CD4-positive, alpha-beta T cell treated with Interleukin-15 for 4 hours (primary cell): ENCODE data around the gene CNTNAP5.
"Not testable (repeated sequence)": the region's sequence is repeated elsewhere in the genome, so short reads cannot be mapped to it uniquely, and the experiment has no call there.

Experiments
- DNase-seq: peaks from one replicate; pipeline ENCODE4 v3.0.0-alpha.2; 2020; ENCODE audit warnings: low spot score

The CNTNAP5 gene

DNA sequence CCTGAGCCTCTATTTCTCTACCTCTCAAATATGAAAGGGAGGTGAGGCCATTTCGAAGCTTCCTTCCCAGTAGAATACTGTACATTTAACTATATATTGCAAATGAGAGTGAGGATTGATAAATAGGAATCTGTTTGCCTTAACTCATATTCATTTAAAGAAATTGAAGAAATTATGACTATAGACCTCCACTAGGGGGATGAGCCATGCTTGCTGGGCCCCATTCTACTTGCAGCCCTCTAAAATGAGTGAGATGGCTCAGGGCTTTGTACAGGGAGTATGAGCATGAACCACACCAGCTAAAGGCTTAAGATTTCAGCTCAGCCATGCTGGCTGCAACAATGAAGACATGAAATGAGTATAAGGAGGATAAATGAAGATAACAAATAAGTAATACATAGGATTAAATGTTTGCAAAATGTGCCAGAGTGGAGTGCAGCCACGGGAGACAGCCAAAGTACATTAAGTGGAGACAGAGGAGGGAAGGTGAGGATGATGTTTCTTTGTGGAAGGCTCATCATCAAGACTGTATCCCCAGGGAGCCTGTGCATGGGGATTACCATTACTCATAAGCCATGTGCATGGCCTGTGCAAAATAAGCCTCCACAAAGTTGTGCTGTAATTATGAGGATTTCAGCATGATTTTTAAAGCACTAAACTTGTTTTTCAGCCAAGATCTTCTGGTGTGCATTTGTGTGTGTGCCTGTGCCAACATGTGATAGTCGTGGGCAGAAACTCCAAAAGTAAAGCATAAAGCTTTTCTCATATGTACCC, 300.8 kb downstream of the CNTNAP5 start:
- no peak for DNase-seq

DNA sequence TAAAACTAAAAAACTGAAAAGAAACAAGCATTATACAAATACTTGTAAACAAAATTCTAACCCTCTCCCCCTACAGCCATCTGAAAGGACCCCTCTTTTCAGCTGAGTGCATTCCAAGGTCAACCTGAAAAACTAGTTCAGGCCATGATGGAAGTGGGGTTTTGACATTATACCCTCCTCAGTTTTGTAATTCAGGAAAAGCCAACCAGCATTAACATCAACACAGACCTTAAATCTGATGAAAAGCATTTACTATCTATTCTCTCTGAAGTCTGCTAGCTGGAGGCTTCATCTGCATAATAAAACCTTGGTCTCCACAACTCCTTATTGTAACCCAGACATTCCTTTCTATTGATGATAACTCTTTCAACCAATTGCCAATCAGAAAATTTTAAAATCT, 302.2 kb downstream of the CNTNAP5 start:
- DNase-seq = no peak

DNA sequence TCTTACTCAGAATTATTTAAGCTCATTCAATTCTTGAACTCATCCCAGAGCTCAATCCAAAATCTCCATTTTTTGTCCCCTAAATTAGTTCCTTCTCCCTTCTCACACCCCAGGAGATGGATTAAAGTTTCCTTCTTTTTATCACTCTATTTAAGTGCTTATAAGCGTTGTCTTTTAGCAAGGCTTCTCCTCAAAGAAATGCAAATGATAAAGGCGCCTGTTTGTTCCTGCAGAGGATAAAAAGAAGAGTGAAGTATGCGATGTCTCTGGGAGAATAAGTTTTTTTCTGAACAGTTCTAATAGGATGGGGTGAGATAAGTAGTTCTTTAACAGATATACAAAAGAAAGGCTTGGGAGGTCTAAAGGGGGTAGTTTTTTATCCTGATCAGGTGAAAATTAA, 303.3 kb downstream of the CNTNAP5 start:
- DNase-seq = no peak

DNA sequence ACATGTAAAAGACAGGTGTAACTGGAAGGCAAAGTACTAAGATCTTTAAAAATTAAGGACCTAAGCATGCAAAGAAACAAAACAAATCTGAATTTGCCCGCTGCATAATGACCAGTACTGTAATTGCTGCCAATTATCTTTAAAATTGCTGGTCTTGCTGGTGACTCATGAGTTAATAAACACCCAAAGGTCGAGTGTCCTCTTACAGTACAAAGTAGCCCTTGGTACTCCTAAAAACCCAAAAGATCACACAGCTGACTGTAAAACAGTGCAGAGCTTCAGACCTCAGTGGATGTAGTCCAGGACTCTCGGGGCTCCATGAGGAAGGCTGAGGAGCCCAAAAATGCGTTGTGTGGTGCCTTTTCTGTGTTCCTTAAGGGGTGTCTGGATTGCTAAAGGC, 308.7 kb downstream of the CNTNAP5 start:
- no peak for DNase-seq

DNA sequence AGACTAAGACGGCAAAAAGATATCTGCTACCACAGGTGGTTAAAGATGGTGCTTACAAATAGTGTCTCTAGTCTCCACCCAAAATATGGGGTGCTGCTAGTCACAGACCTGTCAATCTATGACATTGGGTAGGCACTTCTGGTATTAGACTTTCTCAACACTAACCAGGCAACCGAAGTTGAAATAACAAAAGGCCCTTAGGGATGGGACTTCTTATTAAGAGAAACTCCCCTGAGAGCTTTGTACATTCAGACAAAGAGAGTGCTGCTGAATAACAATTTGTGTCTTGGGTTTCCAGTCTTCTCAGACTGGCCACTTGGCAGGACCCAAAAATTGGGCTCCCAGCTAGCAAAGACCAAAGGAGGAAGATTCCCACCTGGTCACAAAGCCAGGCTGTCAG, 310.0 kb downstream of the CNTNAP5 start:
- no peak for DNase-seq

DNA sequence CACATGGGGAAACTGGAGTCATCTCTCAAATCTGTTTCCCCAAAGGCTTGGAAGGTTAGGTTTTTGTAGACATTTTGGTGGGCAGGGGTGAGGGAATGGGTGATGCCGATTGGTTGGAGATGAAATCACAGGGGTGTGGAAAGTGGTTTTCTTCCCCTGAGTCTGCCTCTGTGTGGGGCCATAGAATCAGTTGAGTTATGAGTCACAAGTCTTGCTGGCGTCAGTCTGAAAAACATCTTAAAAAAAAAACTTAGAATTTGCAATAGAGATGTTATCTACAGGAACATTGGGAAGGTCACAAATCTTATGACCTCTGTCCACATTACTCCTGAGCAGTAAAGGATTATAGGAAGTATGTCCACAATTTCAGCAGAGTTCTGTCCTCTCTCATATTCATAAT, 314.6 kb downstream of the CNTNAP5 start:
- no peak for DNase-seq

DNA sequence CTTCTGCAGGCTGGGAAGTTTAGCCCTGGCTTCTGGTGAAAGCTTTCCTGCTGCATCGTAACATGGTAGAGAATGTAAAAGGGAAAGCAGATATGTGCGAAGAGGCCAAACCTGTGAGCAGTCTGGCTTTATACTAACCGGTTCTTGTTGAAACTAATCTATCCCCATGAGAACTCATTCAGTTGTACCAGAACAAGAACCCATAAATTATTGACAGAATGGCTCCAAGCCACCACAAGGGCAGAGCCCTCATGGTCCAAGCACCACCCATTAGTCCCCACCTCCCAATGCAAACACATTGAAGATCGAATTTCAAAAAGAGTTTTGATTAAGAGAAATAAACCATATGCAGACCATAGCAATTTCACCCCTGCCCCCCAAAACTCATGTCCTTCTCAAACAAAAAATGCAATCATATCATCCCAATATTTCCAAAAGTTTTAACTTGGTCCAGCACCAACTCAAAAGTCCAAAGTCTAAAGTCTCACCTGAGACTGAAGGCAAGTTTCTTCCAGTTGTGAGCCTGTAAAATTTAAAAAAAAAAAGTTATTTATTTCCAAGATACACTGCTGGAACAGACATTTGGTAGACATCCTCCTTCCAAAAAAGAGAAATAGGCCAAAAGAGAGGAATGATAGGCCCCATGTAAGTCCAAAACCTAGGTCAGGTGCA, 318.9 kb downstream of the CNTNAP5 start:
- DNase-seq = no peak

DNA sequence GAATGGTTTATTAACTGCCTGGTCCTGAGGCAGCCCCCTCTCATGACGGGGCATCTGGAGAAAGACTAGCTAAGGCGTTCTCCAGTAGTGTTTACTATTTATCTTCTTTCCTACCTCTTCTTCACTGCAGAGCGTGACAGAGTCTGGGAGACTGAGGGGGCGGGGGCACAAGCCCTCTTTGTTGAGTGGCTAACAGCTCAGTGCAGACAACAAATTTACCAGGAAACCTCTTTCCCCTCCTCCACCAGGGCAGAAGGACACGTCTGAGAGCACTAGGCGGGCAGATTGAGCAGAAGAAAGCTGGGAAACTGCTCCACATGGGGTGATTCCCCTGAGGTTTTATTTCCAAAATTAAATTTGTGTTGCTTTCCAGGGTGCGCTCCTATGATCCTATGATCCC, 322.1 kb downstream of the CNTNAP5 start:
- DNase-seq = no peak

DNA sequence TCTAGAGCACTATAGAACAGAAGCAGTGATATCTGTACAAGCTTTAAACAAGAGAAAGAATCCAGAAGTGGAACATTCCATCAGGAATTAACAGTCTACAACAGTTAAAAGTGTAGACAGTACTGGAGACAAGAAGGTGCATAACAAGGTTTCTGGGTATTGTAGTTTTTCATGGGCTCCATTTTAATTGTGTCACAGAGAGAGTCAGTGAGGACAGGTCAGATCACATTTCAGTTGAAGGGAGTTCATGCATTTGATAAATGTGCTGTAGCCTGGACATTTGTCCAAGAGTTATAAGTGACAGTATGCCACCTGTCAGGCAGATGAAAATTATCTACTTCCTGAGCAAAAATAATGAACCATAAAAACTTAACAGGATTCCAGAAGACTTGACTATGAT, 328.6 kb downstream of the CNTNAP5 start:
- DNase-seq = no peak

DNA sequence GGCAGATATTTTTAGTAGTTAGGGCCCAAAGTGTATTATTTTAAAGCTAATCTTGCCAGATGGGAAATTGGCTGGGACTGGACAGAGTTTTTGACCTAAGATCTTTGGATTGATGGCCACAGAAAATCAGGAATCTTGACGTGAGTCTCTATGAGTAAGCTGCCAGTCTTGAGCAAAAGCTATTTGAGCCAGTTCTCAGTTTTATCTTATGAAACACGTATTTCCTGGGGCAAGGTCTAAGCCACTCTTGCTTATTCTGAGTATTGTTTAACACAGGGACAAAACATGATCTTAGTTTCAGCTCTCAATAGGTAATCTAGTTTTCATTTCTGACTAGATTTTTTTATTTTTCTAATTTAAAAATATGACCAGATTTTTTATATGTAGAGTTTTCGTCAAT, 329.4 kb downstream of the CNTNAP5 start:
- DNase-seq = no peak

DNA sequence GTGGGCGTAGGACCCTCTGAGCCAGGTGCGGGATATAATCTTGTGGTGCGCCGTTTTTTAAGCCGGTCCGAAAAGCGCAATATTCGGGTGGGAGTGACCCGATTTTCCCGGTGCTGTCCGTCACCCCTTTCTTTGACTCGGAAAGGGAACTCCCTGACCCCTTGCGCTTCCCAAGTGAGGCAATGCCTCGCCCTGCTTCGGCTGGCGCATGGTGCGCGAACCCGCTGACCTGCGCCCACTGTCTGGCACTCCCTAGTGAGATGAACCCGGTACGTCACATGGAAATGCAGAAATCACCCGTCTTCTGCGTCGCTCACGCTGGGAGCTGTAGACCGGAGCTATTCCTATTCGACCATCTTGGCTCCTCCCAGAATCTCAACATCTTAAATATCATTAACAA, 336.9 kb downstream of the CNTNAP5 start:
- DNase-seq = not testable (repeated sequence)

DNA sequence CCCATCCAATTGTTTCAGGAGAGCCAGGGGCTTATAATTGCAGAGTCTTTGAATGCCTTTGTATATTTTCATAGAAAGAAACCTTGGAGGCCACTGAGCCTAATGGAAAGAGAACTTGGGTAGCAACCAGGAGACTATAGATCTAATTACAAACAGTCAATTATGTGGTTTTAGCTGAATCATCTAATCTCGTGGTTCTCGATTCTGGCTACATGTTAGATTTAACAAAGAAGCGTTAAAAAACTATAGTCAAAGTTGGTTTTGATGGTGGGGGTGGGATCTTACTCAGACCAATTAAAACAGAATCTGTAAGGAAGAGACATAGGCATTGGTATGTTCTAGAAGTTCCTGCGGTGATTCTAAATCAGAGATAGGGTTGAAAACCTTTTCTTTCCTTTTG, 344.1 kb downstream of the CNTNAP5 start:
- no peak for DNase-seq

DNA sequence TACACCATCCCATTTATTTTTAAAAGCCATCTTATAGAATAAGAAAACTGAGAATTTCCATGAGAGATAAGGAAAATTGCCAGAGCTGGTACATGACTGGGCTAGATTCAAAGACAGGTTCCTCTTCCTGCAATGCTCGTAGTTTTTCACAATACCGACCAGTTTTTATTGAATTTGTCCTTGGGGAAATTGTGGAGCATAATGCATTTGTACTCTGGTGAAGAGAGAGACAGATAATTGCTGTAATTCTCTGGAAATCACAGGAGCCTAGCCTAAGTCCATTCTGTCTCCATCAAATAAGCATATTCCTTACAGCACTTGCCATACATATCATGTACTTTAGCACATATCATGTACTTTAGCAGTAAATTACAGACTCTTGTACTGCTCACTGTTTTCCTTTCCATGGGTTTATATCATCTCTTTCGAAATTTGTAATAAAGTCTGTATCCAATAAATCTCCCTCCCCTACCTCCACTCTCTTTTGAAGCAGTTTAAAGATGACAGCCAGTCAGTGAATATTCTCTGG, 355.2 kb downstream of the CNTNAP5 start:
- no peak for DNase-seq

DNA sequence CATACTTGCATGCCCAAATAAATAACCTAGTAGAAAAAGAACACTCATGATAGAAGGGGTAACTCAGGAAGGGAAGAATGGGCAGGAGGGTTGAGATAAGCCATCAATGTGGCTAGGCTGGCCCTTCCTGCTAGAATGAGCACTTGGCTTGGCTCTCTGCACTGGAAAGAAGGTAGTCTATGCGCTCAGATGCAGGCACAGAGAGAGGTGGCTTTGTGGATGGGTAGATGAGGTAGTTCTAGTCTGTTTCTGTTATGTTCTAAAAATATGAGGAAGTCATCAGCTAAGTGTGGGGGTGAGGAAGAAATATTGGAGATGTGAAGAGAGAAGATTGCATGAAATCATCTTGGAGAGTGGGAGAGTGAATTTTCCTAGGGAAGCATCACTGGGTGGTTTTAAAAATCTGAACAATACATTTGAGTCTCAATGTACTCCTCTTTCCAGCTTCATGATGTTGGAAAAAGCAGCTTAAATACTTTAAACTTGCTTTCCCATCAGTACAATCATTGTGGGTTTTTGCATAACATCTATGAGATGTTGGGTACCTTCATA, 357.1 kb downstream of the CNTNAP5 start:
- DNase-seq = no peak

DNA sequence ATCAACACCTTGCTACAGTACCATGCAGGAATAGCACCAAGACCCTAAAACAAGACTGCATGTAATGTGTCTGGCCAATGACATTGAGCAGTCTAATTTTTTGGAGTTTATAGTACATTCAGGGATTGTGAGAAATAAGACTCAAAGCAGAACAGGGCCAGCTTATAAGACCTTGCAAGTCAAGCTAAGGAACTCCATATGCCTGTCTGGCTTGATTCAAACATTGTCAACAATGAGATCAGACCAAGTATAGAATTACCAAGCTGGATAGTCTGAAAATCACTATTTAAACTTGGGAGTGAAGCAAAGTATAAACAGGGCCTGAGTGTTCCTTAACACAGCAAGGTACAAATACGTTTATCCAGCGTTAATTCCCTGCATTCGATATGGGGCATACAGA, 370.9 kb downstream of the CNTNAP5 start:
- no peak for DNase-seq

DNA sequence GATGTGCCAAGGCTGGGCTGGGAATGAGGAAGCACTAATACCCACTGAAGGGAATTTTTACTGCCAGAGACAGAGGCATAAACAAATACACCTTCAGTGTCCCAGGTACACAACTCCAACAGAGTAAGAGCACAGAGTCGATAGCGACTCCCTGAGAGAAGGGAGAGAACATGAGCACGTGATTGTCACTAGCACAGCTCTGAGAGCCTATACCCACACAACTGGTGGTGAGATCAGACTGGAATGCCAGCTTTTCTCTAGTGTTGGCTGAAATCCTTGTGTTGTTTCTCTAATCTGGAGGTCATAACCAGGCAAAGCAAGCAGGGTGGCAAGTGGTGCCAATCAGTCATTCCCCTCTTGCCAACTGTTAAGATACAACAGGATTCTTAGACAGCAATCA, 377.2 kb downstream of the CNTNAP5 start:
- no peak for DNase-seq

DNA sequence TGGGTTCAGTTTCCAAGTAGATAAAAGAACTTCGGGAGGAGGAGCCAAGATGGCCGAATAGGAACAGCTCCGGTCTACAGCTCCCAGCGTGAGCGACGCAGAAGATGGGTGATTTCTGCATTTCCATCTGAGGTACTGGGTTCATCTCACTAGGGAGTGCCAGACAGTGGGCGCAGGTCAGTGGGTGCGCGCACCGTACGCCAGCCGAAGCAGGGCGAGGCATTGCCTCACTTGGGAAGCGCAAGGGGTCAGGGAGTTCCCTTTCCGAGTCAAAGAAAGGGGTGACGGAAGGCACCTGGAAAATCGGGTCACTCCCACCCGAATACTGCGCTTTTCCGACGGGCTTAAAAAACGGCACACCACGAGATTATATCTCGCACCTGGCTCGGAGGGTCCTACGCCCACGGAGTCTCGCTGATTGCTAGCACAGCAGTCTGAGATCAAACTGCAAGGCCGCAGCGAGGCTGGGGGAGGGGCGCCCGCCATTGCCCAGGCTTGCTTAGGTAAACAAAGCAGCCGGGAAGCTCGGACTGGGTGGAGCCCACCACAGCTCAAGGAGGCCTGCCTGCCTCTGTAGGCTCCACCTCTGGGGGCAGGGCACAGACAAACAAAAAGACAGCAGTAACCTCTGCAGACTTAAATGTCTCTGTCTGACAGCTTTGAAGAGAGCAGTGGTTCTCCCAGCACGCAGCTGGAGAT, 382.9 kb downstream of the CNTNAP5 start:
- DNase-seq = not testable (repeated sequence)

DNA sequence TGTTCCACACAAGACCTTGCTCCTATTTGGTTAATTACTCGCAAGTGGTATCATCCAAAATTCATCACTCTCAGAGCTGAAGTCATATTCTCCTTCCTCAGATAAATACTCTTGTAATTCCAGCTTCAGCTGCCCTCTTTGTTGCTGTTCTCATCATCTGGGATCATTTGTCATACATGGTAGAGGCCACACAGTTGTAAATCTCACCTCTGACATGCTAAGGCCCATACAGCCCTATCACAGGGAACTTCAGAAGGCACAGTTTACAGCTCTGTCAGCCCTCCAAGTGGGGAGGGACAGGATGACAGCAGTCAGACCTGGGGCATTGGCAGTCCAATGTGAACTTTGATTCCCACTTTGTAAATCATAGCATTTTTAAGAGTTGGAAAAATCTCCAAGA, 399.0 kb downstream of the CNTNAP5 start:
- no peak for DNase-seq

DNA sequence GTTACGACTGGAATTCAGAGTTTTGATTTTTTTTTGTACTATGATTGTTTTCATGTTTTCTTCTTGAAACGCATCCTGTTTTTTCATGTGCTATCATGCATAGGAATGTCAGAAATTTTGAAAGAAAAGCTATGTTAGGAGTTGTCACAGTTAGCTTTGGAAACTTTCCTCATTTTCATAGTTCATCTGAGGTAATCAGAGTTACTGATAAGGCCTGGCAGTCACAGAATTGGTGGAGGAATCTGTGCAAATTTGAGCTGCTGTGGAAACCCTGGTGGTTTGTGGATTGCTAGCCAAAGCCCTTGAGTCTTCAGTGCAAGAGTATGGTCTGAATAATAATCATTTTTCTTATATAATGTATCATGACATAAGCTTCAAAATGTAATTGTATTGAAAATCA, 401.0 kb downstream of the CNTNAP5 start:
- DNase-seq = no peak

DNA sequence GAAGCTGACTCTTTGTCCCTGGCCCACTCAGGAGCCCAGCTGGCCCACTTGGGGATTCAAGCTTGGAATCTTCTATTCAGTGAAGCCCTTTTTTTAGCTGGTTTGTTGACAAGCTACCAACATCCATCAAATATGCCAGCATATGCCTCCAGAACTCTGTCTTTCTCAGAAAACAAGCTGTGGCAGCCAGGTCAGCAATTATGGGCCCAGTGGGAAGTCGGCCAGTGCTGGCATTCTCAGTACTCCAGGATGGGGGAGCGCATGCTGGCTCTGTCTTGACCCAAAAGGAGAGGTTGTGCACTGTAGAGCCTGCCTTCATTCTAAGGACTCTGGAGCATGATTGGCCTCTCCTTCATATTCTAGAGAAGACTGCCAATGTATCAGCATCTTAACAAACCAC, 401.5 kb downstream of the CNTNAP5 start:
- DNase-seq = no peak

DNA sequence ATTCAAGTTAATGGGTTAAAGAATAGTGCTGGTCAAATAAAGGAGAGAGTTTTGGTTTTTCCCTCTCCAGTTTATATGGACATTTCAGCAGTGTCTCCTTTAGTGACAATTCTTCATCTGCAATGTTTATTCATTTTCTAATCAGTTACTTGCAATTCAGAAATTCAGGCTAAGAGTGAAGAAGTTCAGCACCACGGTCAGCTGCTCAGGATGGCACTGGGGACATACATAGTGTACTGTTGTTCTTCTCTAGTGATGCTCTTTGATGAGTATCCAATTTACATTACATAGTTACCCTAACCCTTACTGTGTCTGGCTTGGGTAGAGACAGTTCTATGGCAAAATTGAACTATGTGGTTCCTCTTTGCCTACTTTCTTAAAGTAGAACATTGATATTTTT, 412.7 kb downstream of the CNTNAP5 start:
- DNase-seq = no peak

DNA sequence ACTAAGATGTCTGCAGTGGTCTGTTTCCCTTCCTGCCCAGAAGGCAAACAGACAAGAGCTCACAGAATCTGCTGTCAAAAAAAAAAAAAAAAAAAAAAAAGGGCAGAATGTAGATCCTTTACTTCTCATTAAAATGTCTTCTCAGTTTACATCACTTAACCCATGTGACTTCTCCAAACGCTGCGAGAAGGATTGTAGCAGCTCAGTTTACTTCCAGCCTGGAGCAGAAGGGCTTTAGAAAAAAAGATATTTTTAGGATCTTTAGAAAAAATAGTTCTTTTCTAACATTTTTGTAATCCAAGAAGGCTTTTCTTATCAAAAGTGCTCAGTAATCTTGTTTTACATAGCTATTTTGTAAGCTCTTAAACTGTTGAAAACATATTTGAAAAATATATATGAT, 425.4 kb downstream of the CNTNAP5 start:
- no peak for DNase-seq

DNA sequence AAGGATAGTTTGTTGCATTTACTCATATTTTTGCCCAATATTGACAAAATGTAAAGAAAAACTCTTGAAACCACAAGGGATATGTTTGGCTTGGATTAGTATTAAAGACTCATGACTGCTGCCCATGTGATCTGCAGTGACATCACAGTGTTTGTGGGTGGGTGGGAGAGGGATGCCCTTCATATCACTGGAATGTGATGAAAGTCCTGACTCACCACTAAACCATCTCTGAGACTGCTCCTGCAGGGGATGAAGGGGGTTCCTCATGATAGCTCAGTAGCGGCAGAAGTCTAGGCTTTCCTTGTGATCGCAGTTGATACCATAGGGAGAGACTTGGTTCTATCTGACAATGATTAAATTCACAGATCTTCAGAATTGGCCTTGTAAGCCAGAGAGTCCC, 451.2 kb downstream of the CNTNAP5 start:
- DNase-seq = no peak
